ENCODE results near the gene FGF14.

DNA sequence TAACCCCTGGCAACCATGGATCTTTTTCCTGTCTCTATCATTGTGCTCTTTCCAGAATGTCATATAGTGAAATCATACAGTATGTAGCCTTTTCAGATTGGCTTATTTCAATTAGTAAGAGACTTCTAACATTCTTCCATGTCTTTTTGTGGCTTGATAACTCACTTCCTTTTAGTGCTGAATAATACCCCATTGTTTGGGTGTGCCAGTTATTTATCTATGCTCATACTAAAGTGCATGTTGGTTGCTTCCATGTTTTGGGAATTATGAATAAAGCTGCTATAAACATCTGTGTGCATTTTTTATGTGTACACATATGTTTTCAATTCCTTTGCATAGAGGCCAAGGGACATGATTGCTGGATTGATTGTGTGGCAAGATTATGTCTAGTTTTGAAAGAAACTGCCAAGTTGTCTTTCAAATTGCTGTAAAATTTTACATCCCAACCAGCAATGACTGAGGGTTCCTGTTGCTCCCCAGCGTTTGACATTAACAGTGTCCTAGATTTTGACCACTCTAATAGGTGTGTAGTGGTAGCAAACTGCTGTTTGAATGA is 590.5 kb downstream of the FGF14 start:
- no peak for TF ChIP-seq POLR2A (IDR thresholded peaks at IDR 0.05; ENCODE audit: low read depth, low read length)
- TF ChIP-seq, protein P1, sequence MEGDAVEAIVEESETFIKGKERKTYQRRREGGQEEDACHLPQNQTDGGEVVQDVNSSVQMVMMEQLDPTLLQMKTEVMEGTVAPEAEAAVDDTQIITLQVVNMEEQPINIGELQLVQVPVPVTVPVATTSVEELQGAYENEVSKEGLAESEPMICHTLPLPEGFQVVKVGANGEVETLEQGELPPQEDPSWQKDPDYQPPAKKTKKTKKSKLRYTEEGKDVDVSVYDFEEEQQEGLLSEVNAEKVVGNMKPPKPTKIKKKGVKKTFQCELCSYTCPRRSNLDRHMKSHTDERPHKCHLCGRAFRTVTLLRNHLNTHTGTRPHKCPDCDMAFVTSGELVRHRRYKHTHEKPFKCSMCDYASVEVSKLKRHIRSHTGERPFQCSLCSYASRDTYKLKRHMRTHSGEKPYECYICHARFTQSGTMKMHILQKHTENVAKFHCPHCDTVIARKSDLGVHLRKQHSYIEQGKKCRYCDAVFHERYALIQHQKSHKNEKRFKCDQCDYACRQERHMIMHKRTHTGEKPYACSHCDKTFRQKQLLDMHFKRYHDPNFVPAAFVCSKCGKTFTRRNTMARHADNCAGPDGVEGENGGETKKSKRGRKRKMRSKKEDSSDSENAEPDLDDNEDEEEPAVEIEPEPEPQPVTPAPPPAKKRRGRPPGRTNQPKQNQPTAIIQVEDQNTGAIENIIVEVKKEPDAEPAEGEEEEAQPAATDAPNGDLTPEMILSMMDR (IDR thresholded peaks at IDR 0.05; ENCODE audit: extremely low read depth in 1 of 2, insufficient read depth in 1 of 2, low read depth in 1 of 2, low read length in 2 of 2): no peak
- TF ChIP-seq POLR2AphosphoS5 (IDR thresholded peaks at IDR 0.05; ENCODE audit: insufficient read depth, low read depth, low read length): no peak
- TF ChIP-seq EZH2 (IDR thresholded peaks at IDR 0.05; ENCODE audit: borderline replicate concordance, low read depth, low read length, severe bottlenecking): no peak
